Motor neuron (in vitro differentiated cells): ENCODE data around the gene KLK10. TPM values are rescaled to one million over a fixed set of nuclear protein-coding genes. Genes with fewer than 3 reads are reported as not detected.

ENCODE experiments used
- ATAC-seq, 8 experiments: fragments of 200-7000 bp; cut with Tn5 transposase; replicated peaks in 6 of 8; 2 replicates each; pipeline ENCODE4 v1.8.0; 2021; ENCODE audit warnings: mild to moderate bottlenecking in 8 of 8, moderate library complexity in 8 of 8
- H3K27ac ChIP-seq, 2 donors: fragments of 250-450 bp; sonication (Bioruptor Pico); 2 replicates each; pipeline ENCODE4 v1.9.0; 2021; ENCODE audit warnings: antibody characterized with exemption in 2 of 2, mild to moderate bottlenecking in 2 of 2, moderate library complexity in 1 of 2
- H3K4me1 ChIP-seq, 2 donors: fragments of 250-450 bp; sonication (Bioruptor Pico); replicated peaks in 1 of 2; 2 replicates each; pipeline ENCODE4 v1.6.1; 2021; ENCODE audit warnings: antibody characterized with exemption in 2 of 2, mild to moderate bottlenecking in 2 of 2, moderate library complexity in 1 of 2
- H3K4me3 ChIP-seq, 5 donors: fragments of 250-450 bp; sonication (Bioruptor Pico); 2 replicates each; pipeline ENCODE4 v1.9.0; 2021; ENCODE audit warnings: antibody characterized with exemption in 5 of 5, mild to moderate bottlenecking in 5 of 5, moderate library complexity in 4 of 5
- WGBS, 10 experiments: fragments of 450-650 bp; shearing (Covaris generic); methylation state at CpG; one replicate each; pipeline ENCODE4 v1.0.0; 2022; 5-methylcytosine and 5-hydroxymethylcytosine counted together
- in situ Hi-C, 9 experiments: fragments of 400-800 bp; cut with MboI; loops; one replicate each; pipeline ENCODE4 v1.15.0; 2021; ENCODE audit warnings: low sequenced_read_pairs in 9 of 9, low pct_unique_long_range_greater_than_20kb in 2 of 9; ENCODE audit not compliant: unreplicated experiment in 9 of 9
- total RNA-seq, 8 experiments: library from RNA; unstranded; fragments of 300-600 nt; gene quantifications; 2 replicates each; pipeline versions ENCODE4 v1.2.3 to v1.2.4, GENCODE V29; 2022

The KLK10 gene
- total RNA-seq, result under 1 TPM; 0.14 to 0.81 (median 0.37) TPM

- in situ Hi-C loops, result no loop called here
- 13% methylated on average over 3 of the region's 14 CpGs; no CpG with 5 or more reads in 9 of the 10 experiments for WGBS, 10 experiments
- no peak within 1 kb of the TSS for H3K27ac ChIP-seq
- no peak for ATAC-seq
- H3K4me3 ChIP-seq, result no peak within 1 kb of the TSS
- H3K4me1 ChIP-seq, result peaks cover 0 to 3% of the 10 kb centered on the region in 2 donors
These were observed at the start of gene KLK10 for GRCh38 chr19:51019544-51019925. TSS of gene KLK10 (minus strand) at chr19:51019709. CDS start at chr19:51019130, 579 bp downstream.

- ATAC-seq, result peak in 3 of 8 experiments; percentile 43 to 54 (median 51)
- in situ Hi-C loops, result no loop called here
- Histone ChIP-seq H3K4me3 (no peak overlapping the region), H3K27ac (no peak overlapping the region), H3K4me1 (peaks cover 0 to 4% of the 10 kb centered on the region in 2 donors)
- WGBS, 10 experiments, result 0 to 92% (median 47%) methylated on average over 1 to 4 of the region's 7 CpGs; no CpG with 5 or more reads in 1 of the 10 experiments
These were observed 47.1 kb upstream of the KLK10 start for GRCh38 chr19:51066393-51067186.

- WGBS, 10 experiments, result no CpG with 5 or more reads among the region's 25 CpGs
- no peak overlapping the region for H3K4me3 ChIP-seq
These were observed 45.9 kb upstream of the KLK10 start for GRCh38 chr19:51065221-51065960.

GRCh38 chr19:51064534-51065220 is 45.2 kb upstream of the KLK10 start, which contains the start of gene KLK13:
TSS of gene KLK13 (minus strand) at chr19:51065092. CDS start at chr19:51065067, 25 bp downstream.
- in situ Hi-C loops, result no loop called here
- Histone ChIP-seq H3K27ac (no peak within 1 kb of the TSS), H3K4me3 (no peak within 1 kb of the TSS), H3K4me1 (peaks cover 0 to 4% of the 10 kb centered on the region in 2 donors)
- 49 to 76% (median 58%) methylated on average over 3 to 13 of the region's 38 CpGs; no CpG with 5 or more reads in 3 of the 10 experiments for WGBS, 10 experiments
- ATAC-seq, result peak in 3 of 8 experiments; percentile 37 to 66 (median 46)

More at GRCh38 chr19:51065221-51065960, 45.9 kb upstream of the KLK10 start:
- in situ Hi-C loops, result no loop called here
- Histone ChIP-seq H3K27ac (no peak overlapping the region), H3K4me1 (peaks cover 0 to 4% of the 10 kb centered on the region in 2 donors)
- peak in 3 of 8 experiments; percentile 17 to 51 (median 40) for ATAC-seq

GRCh38 chr19:51063664-51064063 is 44.2 kb upstream of the KLK10 start:
- Histone ChIP-seq H3K4me3 (no peak overlapping the region), H3K27ac (no peak overlapping the region), H3K4me1 (peaks cover 0 to 4% of the 10 kb centered on the region in 2 donors)
- in situ Hi-C loops, result no loop called here
- ATAC-seq, result no peak
- 40 to 100% (median 100%) methylated on average over 1 to 4 of the region's 7 CpGs; no CpG with 5 or more reads in 3 of the 10 experiments for WGBS, 10 experiments

- in situ Hi-C loops, result no loop called here
- 0 to 67% (median 33%) methylated on average over 1 of the region's 1 CpG; no CpG with 5 or more reads in 2 of the 10 experiments for WGBS, 10 experiments
- peaks cover 0 to 4% of the 10 kb centered on the region in 2 donors for H3K4me1 ChIP-seq
- no peak overlapping the region for H3K4me3 ChIP-seq
- no peak overlapping the region for H3K27ac ChIP-seq
- ATAC-seq, result no peak
These were observed 41.5 kb upstream of the KLK10 start for GRCh38 chr19:51060973-51061372.

GRCh38 chr19:51060336-51060735 is 40.8 kb upstream of the KLK10 start:
- in situ Hi-C loops, result no loop called here
- ATAC-seq, result no peak
- Histone ChIP-seq H3K4me1 (peaks cover 0 to 4% of the 10 kb centered on the region in 2 donors), H3K4me3 (no peak overlapping the region), H3K27ac (no peak overlapping the region)
- WGBS, 10 experiments, result 0 to 25% methylated on average over 1 of the region's 4 CpGs; no CpG with 5 or more reads in 8 of the 10 experiments

- no peak overlapping the region for H3K4me3 ChIP-seq
- in situ Hi-C loops, result no loop called here
- H3K27ac ChIP-seq, result no peak overlapping the region
- 30 to 62% (median 60%) methylated on average over 1 to 2 of the region's 7 CpGs; no CpG with 5 or more reads in 7 of the 10 experiments for WGBS, 10 experiments
- no peaks in the 10 kb centered on the region for H3K4me1 ChIP-seq
- ATAC-seq, result no peak
These were observed 40.2 kb upstream of the KLK10 start for GRCh38 chr19:51059715-51060114.

GRCh38 chr19:51055866-51056265 is 36.4 kb upstream of the KLK10 start:
- no peak for ATAC-seq
- no peak overlapping the region for H3K27ac ChIP-seq
- no peak overlapping the region for H3K4me3 ChIP-seq
- no peaks in the 10 kb centered on the region for H3K4me1 ChIP-seq
- in situ Hi-C loops, result no loop called here

GRCh38 chr19:51047031-51047335 is 27.5 kb upstream of the KLK10 start:
- in situ Hi-C loops, result no loop called here
- Histone ChIP-seq H3K4me1 (no peaks in the 10 kb centered on the region), H3K27ac (no peak overlapping the region), H3K4me3 (no peak overlapping the region)
- WGBS, 10 experiments, result 0 to 70% (median 5%) methylated on average over 1 to 4 of the region's 4 CpGs
- ATAC-seq, result no peak

- 6 to 94% (median 76%) methylated on average over 1 to 7 of the region's 11 CpGs; no CpG with 5 or more reads in 2 of the 10 experiments for WGBS, 10 experiments
- ATAC-seq, result no peak
- in situ Hi-C loops, result no loop called here
- Histone ChIP-seq H3K4me3 (no peak overlapping the region), H3K27ac (no peak overlapping the region), H3K4me1 (no peaks in the 10 kb centered on the region)
These were observed 24.8 kb upstream of the KLK10 start for GRCh38 chr19:51044327-51044726.

- Histone ChIP-seq H3K4me3 (no peak overlapping the region), H3K27ac (no peak overlapping the region), H3K4me1 (no peaks in the 10 kb centered on the region)
- in situ Hi-C loops, result no loop called here
- 13 to 74% (median 68%) methylated on average over 2 to 7 of the region's 9 CpGs; no CpG with 5 or more reads in 2 of the 10 experiments for WGBS, 10 experiments
- no peak for ATAC-seq
These were observed 24.0 kb upstream of the KLK10 start for GRCh38 chr19:51043497-51043896.

- Histone ChIP-seq H3K27ac (no peak overlapping the region), H3K4me3 (no peak overlapping the region), H3K4me1 (no peaks in the 10 kb centered on the region)
- no peak for ATAC-seq
- WGBS, 10 experiments, result 55 to 90% (median 83%) methylated on average over 2 to 6 of the region's 6 CpGs; no CpG with 5 or more reads in 1 of the 10 experiments
- in situ Hi-C loops, result no loop called here
These were observed 20.6 kb upstream of the KLK10 start for GRCh38 chr19:51040151-51040550.
